ENCODE measurements around the gene LAMTOR1.

- TF ChIP-seq JUNB (IDR thresholded peaks at IDR 0.05) (no peak), MAFK (IDR thresholded peaks at IDR 0.05; ENCODE audit: partially characterized antibody) (no peak), RAD21 (conservative IDR thresholded peaks at IDR 0.05 in 1 of 2, IDR thresholded peaks at IDR 0.05 in 1 of 2) (no peak), CTCF (IDR thresholded peaks at IDR 0.05) (no peak), POLR2A (IDR thresholded peaks at IDR 0.05; ENCODE audit: low read length) (peak; percentile 54), CEBPB (IDR thresholded peaks at IDR 0.05) (0 out of 4 replicates have a peak, but pooled peaks of 1 of the 2 experiments have one; percentile 19), ZC3H11A (IDR thresholded peaks at IDR 0.05) (no peak), NFE2L2 (conservative IDR thresholded peaks at IDR 0.05; ENCODE audit: low read length) (no peak)
These were observed 22.5 kb downstream of the LAMTOR1 start, which contains the start of the genes LRRC51 and NUMA1 for GRCh38 chr11:72080326-72081183.
